AG09319 (cell line): ENCODE measurements around the gene ELFN2.

ENCODE experiments used
- DNase-seq: peaks from one replicate; pipeline ENCODE4 v3.0.0-alpha.2; 2010; ENCODE audit warnings: low read depth; ENCODE audit errors: extremely low read depth
- CTCF ChIP-seq: IDR thresholded peaks from 2 replicates; pipeline ENCODE4 v1.5.1; 2011; ENCODE audit warnings: low read depth, mild to moderate bottlenecking, inconsistent platforms, low read length, moderate library complexity

ELFN2 gene

GRCh38 chr22:37346505-37346895 lies 80.8 kb downstream of the ELFN2 start:
- TF ChIP-seq CTCF, result no peak
- DNase-seq, result no peak

- peak; percentile 78 for DNase-seq
Measured at GRCh38 chr22:37345863-37346504, 81.3 kb downstream of the ELFN2 start.

GRCh38 chr22:37344735-37345449 lies 82.4 kb downstream of the ELFN2 start:
- no peak for DNase-seq

More at GRCh38 chr22:37345863-37346504, 81.3 kb downstream of the ELFN2 start:
- no peak for TF ChIP-seq CTCF

GRCh38 chr22:37343863-37344734 lies 83.2 kb downstream of the ELFN2 start:
- DNase-seq, result no peak
- no peak for TF ChIP-seq CTCF

More at GRCh38 chr22:37344735-37345449, 82.4 kb downstream of the ELFN2 start:
- no peak for TF ChIP-seq CTCF

- TF ChIP-seq CTCF, result no peak
- no peak for DNase-seq
Measured at GRCh38 chr22:37343348-37343747, 83.9 kb downstream of the ELFN2 start.

- no peak for DNase-seq
- no peak for TF ChIP-seq CTCF
Measured at GRCh38 chr22:37342065-37342464, 85.2 kb downstream of the ELFN2 start.
